Measurements from ENCODE around the gene PTGIR. TPM values are rescaled to one million over a fixed set of nuclear protein-coding genes. Genes with fewer than 3 reads are reported as not detected.

PTGIR gene
- total RNA-seq, 1 experiment from 2014 or later, result 0.24 TPM

DNA sequence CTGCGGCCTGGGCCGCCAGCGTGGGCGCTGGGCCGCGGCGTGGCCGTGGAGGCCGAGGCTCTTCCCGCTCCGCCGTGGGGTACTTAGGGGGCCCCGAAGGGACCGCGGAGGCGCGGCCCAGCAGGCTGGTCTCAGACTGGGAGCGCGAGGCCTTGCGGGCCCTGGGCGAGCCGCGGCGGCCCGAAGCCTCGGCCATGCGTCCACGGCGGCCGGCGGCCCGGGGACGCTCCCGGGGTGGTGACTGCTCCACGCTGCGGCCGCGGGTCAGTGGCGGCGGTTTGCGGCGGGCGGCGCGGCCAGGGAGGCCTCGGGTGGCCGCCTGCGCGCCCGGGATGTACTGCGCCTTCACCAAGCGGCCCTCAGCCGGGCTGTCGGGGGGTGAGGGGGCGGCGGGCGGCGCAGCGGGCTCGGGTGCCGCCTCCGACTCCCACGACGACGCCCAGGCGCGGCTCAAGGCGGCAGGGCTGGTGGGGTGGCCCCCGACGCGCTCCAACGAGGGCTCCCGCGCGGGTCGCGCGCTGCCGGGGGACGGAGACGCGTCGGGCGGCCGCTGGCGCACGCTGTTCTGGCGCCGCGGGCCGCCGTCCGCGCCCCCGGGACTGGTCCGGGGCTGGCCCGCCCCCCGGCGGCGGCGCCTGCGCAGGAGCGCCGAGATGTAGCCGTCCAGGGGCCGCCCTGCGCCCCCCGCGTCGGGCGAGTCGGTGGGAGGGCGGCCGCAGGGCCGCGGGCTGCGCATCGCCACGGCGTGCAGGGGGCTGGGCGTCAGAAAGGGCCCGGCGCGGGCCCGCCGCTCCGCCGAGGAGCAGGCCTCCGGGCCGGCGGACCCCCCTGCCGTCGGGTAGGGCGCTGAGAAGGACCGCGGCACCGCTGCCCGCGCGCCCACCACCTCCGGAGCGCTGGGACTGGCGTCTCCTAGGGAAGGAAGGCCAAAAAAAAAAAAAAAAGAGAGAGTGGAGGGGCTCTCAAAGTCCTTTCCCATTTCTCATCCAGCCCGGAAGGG is 24.4 kb upstream of the PTGIR start:
- ATAC-seq, result peak; percentile 56
- TF ChIP-seq IRF2 (CRISPR knock-in tag; IDR thresholded peaks at IDR 0.05; ENCODE audit: borderline replicate concordance, low read depth), result 0 out of 2 replicates have a peak, but pooled peaks have one; percentile 67
- TF ChIP-seq, protein P1, sequence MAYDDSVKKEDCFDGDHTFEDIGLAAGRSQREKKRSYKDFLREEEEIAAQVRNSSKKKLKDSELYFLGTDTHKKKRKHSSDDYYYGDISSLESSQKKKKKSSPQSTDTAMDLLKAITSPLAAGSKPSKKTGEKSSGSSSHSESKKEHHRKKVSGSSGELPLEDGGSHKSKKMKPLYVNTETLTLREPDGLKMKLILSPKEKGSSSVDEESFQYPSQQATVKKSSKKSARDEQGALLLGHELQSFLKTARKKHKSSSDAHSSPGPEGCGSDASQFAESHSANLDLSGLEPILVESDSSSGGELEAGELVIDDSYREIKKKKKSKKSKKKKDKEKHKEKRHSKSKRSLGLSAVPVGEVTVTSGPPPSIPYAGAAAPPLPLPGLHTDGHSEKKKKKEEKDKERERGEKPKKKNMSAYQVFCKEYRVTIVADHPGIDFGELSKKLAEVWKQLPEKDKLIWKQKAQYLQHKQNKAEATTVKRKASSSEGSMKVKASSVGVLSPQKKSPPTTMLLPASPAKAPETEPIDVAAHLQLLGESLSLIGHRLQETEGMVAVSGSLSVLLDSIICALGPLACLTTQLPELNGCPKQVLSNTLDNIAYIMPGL (CRISPR knock-in tag; IDR thresholded peaks at IDR 0.05), result 0 out of 2 replicates have a peak, but pooled peaks have one; percentile 3
- TF ChIP-seq FOXP1 (CRISPR knock-in tag; IDR thresholded peaks at IDR 0.05; ENCODE audit: borderline replicate concordance), result peak; percentile 69; the same call in 1 of the 2 replicates
- no peak for TF ChIP-seq CREB1 (CRISPR knock-in tag; IDR thresholded peaks at IDR 0.05)
- POLR2A ChIA-PET, result no interaction called here
- H3K4me3 Mint-ChIP-seq, result peak overlapping the region; percentile 67
- peaks cover 12% of the 10 kb centered on the region for H3K4me1 Mint-ChIP-seq
- CTCF ChIA-PET, result interaction anchor here (1.3 to 2.5 kb wide), 5 partner anchors 9 to 32 kb away, joined by 3 to 16 read pairs (median 9); partner anchors contain the start of gene DACT3
- H3K9me3 Mint-ChIP-seq, result no peaks in the 10 kb centered on the region
- H3K27me3 Mint-ChIP-seq (ENCODE audit: low read depth), result peaks cover 82% of the 10 kb centered on the region
- no peaks in the 10 kb centered on the region; the same call in 1 of the 2 replicates for H3K36me3 Mint-ChIP-seq
- DNase-seq (ENCODE audit: low spot score), result no peak
- H3K27ac Mint-ChIP-seq, result no peak overlapping the region

DNA sequence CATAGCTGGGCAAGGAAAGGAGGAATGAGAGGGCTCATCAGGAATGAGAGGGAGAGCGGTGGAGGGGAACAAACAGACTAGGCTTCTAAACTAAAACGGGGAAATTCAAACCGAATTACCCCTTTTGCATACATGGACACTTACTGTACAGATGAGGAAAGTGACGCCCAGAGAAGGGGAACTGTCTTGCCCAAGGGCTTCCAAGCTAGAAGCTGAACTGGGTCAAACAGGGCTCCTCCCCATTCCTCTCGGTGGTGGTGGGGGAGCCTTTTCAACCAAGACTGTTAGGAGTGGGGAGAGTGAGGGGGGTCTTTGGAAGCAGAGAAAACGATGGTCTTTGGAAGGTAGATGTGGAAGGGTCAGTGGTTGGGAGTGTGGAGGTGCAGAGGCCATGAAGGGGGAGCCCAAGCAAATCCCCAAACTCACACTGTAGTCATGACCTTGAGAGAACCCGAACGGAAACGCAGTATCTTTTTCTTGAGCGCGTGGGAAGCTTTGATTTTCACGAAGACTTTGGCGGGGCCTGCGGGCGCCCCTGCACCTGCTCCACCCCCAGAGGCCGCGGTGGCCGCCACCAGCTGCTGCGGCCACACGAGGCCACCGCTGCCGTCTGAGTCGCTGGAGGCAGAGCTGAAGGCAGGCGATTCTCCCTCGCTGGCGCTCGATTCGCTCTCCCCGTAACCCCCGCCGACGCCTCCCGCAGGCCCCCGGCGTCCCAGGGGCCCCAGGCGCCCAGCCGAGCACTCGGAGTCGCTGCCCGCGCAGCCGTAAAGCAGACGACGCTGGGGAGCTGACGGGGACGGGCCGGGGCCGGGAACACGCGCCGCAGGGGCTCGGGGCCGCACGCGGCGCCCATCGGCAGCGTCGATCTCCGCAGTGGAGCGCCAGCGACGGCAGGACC is 23.4 kb upstream of the PTGIR start:
- no peaks in the 10 kb centered on the region; the same call in 1 of the 2 replicates for H3K36me3 Mint-ChIP-seq
- CTCF ChIA-PET, result interaction anchor here (1.6 to 2.1 kb wide), 3 partner anchors 11 to 31 kb away, joined by 7 to 16 read pairs (median 9); partner anchors contain the start of gene DACT3
- DNase-seq (ENCODE audit: low spot score), result no peak
- peaks cover 6% of the 10 kb centered on the region for H3K4me1 Mint-ChIP-seq
- peak; percentile 37 for ATAC-seq
- H3K4me3 Mint-ChIP-seq, result peak overlapping the region; percentile 62
- POLR2A ChIA-PET, result no interaction called here
- H3K9me3 Mint-ChIP-seq, result no peaks in the 10 kb centered on the region
- peaks cover 84% of the 10 kb centered on the region for H3K27me3 Mint-ChIP-seq (ENCODE audit: low read depth)
- H3K27ac Mint-ChIP-seq, result no peak overlapping the region
- TF ChIP-seq FOXP1 (CRISPR knock-in tag; IDR thresholded peaks at IDR 0.05; ENCODE audit: borderline replicate concordance) (no peak), SMAD3 (CRISPR knock-in tag; IDR thresholded peaks at IDR 0.05; ENCODE audit: borderline replicate concordance) (no peak), CREB1 (CRISPR knock-in tag; IDR thresholded peaks at IDR 0.05) (no peak), ZNF138 (CRISPR knock-in tag; conservative IDR thresholded peaks at IDR 0.05) (0 out of 2 replicates have a peak, but pooled peaks have one; percentile 27), MXD4 (CRISPR knock-in tag; IDR thresholded peaks at IDR 0.05; ENCODE audit: borderline replicate concordance) (no peak), NR1H2 (CRISPR knock-in tag; IDR thresholded peaks at IDR 0.05) (no peak), TEAD4 (CRISPR knock-in tag; IDR thresholded peaks at IDR 0.05) (no peak), CREM (CRISPR knock-in tag; IDR thresholded peaks at IDR 0.05) (no peak)
- TF ChIP-seq, protein P1 (CRISPR knock-in tag; IDR thresholded peaks at IDR 0.05), result peak; percentile 64; the same call in 1 of the 2 replicates
- TF ChIP-seq, protein P2, sequence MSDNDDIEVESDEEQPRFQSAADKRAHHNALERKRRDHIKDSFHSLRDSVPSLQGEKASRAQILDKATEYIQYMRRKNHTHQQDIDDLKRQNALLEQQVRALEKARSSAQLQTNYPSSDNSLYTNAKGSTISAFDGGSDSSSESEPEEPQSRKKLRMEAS (CRISPR knock-in tag; IDR thresholded peaks at IDR 0.05), result peak; percentile 52; the same call in 1 of the 2 replicates
- TF ChIP-seq, protein P3, sequence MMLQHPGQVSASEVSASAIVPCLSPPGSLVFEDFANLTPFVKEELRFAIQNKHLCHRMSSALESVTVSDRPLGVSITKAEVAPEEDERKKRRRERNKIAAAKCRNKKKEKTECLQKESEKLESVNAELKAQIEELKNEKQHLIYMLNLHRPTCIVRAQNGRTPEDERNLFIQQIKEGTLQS (CRISPR knock-in tag; conservative IDR thresholded peaks at IDR 0.05), result no peak
- TF ChIP-seq, protein P4, sequence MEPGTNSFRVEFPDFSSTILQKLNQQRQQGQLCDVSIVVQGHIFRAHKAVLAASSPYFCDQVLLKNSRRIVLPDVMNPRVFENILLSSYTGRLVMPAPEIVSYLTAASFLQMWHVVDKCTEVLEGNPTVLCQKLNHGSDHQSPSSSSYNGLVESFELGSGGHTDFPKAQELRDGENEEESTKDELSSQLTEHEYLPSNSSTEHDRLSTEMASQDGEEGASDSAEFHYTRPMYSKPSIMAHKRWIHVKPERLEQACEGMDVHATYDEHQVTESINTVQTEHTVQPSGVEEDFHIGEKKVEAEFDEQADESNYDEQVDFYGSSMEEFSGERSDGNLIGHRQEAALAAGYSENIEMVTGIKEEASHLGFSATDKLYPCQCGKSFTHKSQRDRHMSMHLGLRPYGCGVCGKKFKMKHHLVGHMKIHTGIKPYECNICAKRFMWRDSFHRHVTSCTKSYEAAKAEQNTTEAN (CRISPR knock-in tag; IDR thresholded peaks at IDR 0.05), result no peak
- TF ChIP-seq, protein P5, sequence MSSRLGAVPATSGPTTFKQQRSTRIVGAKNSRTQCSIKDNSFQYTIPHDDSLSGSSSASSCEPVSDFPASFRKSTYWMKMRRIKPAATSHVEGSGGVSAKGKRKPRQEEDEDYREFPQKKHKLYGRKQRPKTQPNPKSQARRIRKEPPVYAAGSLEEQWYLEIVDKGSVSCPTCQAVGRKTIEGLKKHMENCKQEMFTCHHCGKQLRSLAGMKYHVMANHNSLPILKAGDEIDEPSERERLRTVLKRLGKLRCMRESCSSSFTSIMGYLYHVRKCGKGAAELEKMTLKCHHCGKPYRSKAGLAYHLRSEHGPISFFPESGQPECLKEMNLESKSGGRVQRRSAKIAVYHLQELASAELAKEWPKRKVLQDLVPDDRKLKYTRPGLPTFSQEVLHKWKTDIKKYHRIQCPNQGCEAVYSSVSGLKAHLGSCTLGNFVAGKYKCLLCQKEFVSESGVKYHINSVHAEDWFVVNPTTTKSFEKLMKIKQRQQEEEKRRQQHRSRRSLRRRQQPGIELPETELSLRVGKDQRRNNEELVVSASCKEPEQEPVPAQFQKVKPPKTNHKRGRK (CRISPR knock-in tag; IDR thresholded peaks at IDR 0.05; ENCODE audit: borderline replicate concordance), result no peak
- TF ChIP-seq, protein P6, sequence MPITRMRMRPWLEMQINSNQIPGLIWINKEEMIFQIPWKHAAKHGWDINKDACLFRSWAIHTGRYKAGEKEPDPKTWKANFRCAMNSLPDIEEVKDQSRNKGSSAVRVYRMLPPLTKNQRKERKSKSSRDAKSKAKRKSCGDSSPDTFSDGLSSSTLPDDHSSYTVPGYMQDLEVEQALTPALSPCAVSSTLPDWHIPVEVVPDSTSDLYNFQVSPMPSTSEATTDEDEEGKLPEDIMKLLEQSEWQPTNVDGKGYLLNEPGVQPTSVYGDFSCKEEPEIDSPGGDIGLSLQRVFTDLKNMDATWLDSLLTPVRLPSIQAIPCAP (CRISPR knock-in tag; IDR thresholded peaks at IDR 0.05), result no peak
- TF ChIP-seq, protein P7, sequence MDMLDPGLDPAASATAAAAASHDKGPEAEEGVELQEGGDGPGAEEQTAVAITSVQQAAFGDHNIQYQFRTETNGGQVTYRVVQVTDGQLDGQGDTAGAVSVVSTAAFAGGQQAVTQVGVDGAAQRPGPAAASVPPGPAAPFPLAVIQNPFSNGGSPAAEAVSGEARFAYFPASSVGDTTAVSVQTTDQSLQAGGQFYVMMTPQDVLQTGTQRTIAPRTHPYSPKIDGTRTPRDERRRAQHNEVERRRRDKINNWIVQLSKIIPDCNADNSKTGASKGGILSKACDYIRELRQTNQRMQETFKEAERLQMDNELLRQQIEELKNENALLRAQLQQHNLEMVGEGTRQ (CRISPR knock-in tag; IDR thresholded peaks at IDR 0.05), result peak; percentile 8; the same call in 1 of the 2 replicates
